HepG2 (cell line): ENCODE results near the gene COMMD7. TPM values are rescaled to one million over a fixed set of nuclear protein-coding genes. Genes with fewer than 3 reads are reported as not detected.

Experiments used
- ATAC-seq: fragments of 200-7000 bp; cut with Tn5 transposase; 3 replicates; pipeline ENCODE4 v1.9.1; 2020; ENCODE audit warnings: mild to moderate bottlenecking, moderate library complexity
- BruUV-seq: library from RNA; stranded (reverse); fragments of 400-500 nt; replicated peaks from 2 replicates; lab custom pipeline; 2021; lab: Mats Ljungman, UMichigan
- CTCF ChIA-PET: fragments of 300-600 bp; formaldehyde crosslinking; extraction: SDS; loops from one replicate; lab custom pipeline; 2021; ENCODE audit warnings: low total read pairs, inconsistent platforms, low intra/inter-chr PET ratio; lab: Yijun Ruan, JAX
- POLR2A ChIA-PET: fragments of 350-600 bp; sonication (Branson Sonifier 250); formaldehyde crosslinking; loops from one replicate; lab custom pipeline; 2020; ENCODE audit warnings: antibody characterized with exemption, inconsistent platforms; lab: Yijun Ruan, JAX
- DNase-seq: peaks from one replicate; pipeline ENCODE4 v3.0.0-alpha.2; 2015; ENCODE audit warnings: low spot score
- FAIRE-seq: peaks from 3 replicates; lab custom pipeline; 2011; peaks lifted over from hg19 to GRCh38; lab: Jason Lieb, UNC
- H2AFZ ChIP-seq: one replicate; pipeline ENCODE4 v1.6.1; 2011; ENCODE audit warnings: low read length, inconsistent platforms
- H3K27ac ChIP-seq: fragments of 300-600 bp; 3 replicates; pipeline ENCODE4 v1.8.0; 2011; ENCODE audit warnings: mixed run types, mild to moderate bottlenecking, mixed read lengths, low read length, inconsistent platforms; ENCODE audit not compliant: insufficient read depth; ENCODE audit errors: extremely low read length
- H3K27me3 ChIP-seq, 2 experiments: fragments of 200-600 bp in 1 of 2; 2 replicates in 1 of 2; 3 replicates in 1 of 2; pipeline versions ENCODE4 v1.6.0 to v1.8.0; 2011; ENCODE audit warnings: low read length in 2 of 2, mild to moderate bottlenecking in 2 of 2, moderate library complexity in 2 of 2, inconsistent platforms in 1 of 2; ENCODE audit not compliant: insufficient read depth in 2 of 2, control insufficient read depth in 1 of 2
- H3K36me3 ChIP-seq, 2 experiments: fragments of 200-600 bp in 1 of 2; replicated peaks in 1 of 2; 2 replicates in 1 of 2; 3 replicates in 1 of 2; pipeline versions ENCODE4 v1.5.1 to v1.8.0; 2011; ENCODE audit warnings: low read length in 2 of 2, inconsistent platforms in 1 of 2; ENCODE audit not compliant: insufficient read depth in 2 of 2, control insufficient read depth in 1 of 2
- H3K4me1 ChIP-seq: 2 replicates; pipeline ENCODE4 v1.5.1; 2012; ENCODE audit warnings: low read length, inconsistent platforms; ENCODE audit not compliant: insufficient read depth
- H3K4me2 ChIP-seq: 2 replicates; pipeline ENCODE4 v1.6.0; 2011; ENCODE audit warnings: low read depth, low read length, inconsistent platforms
- H3K4me3 ChIP-seq, 3 experiments: fragments of 200-600 bp in 1 of 3; sonication (generic), shearing (Covaris generic) in 1 of 3; replicated peaks in 1 of 3; 2 replicates each; pipeline ENCODE4 v1.5.1; 2011 to 2016; ENCODE audit warnings: low read length in 3 of 3, inconsistent platforms in 2 of 3, low read depth in 2 of 3, mild to moderate bottlenecking in 2 of 3, control low read depth in 1 of 3, mixed read lengths in 1 of 3; ENCODE audit not compliant: insufficient read depth in 1 of 3
- H3K79me2 ChIP-seq: one replicate; pipeline ENCODE4 v1.6.1; 2011; ENCODE audit warnings: low read length, inconsistent platforms; ENCODE audit not compliant: insufficient read depth
- H3K9ac ChIP-seq: 2 replicates; pipeline ENCODE4 v1.6.0; 2011; ENCODE audit warnings: mild to moderate bottlenecking, low read depth, low read length, inconsistent platforms; ENCODE audit not compliant: insufficient read depth
- H3K9me3 ChIP-seq: 2 replicates; pipeline ENCODE4 v1.5.1; 2012; ENCODE audit warnings: mild to moderate bottlenecking, low read length
- H4K20me1 ChIP-seq: 2 replicates; pipeline ENCODE4 v1.6.0; 2011; ENCODE audit warnings: inconsistent platforms, mild to moderate bottlenecking, low read length, moderate library complexity; ENCODE audit not compliant: insufficient read depth
- ARID3A ChIP-seq: IDR thresholded peaks from 2 replicates; pipeline ENCODE4 v1.6.1; 2012; ENCODE audit warnings: low read depth, low read length, improper control_type of control experiment
- FOXA3 ChIP-seq: IDR thresholded peaks from 2 replicates; pipeline ENCODE4 v1.6.1; 2016; ENCODE audit warnings: missing genetic modification reagents, missing compliant biosample characterization
- HNF4A ChIP-seq: sonication (generic); formaldehyde crosslinking; IDR thresholded peaks from 2 replicates; pipeline ENCODE4 v1.4.0; 2020; ENCODE audit warnings: missing genetic modification reagents
- NPAS2 ChIP-seq: sonication (generic); formaldehyde crosslinking; IDR thresholded peaks from 2 replicates; pipeline ENCODE4 v1.8.0; 2022; ENCODE audit warnings: mild to moderate bottlenecking, missing genetic modification reagents, borderline replicate concordance
- PAXIP1 ChIP-seq: sonication (generic); formaldehyde crosslinking; conservative IDR thresholded peaks from 2 replicates; pipeline ENCODE4 v1.4.0; 2020; ENCODE audit warnings: mild to moderate bottlenecking, missing genetic modification reagents, moderate library complexity
- SOX6 ChIP-seq, 2 experiments: fragments of 450-650 bp in 1 of 2; sonication (generic) in 1 of 2; formaldehyde crosslinking in 1 of 2; IDR thresholded peaks; 2 replicates each; pipeline versions ENCODE4 v1.4.0 to v1.6.1; 2017 to 2020; ENCODE audit warnings: antibody characterized with exemption in 1 of 2, mild to moderate bottlenecking in 1 of 2, missing genetic modification reagents in 1 of 2
- ZFX ChIP-seq: sonication (generic); formaldehyde crosslinking; IDR thresholded peaks from 2 replicates; pipeline ENCODE4 v1.4.0; 2020; ENCODE audit warnings: mild to moderate bottlenecking, low read depth, missing genetic modification reagents, moderate library complexity
- ZNF12 ChIP-seq: sonication (generic); formaldehyde crosslinking; IDR thresholded peaks from 2 replicates; pipeline ENCODE4 v1.5.0; 2020; ENCODE audit warnings: missing genetic modification reagents
- ZNF761 ChIP-seq: sonication (generic); formaldehyde crosslinking; conservative IDR thresholded peaks from 2 replicates; pipeline ENCODE4 v1.4.0; 2020; ENCODE audit warnings: mild to moderate bottlenecking, missing genetic modification reagents
- ZSCAN29 ChIP-seq: sonication (generic); formaldehyde crosslinking; conservative IDR thresholded peaks from 2 replicates; pipeline ENCODE4 v1.4.0; 2020; ENCODE audit warnings: mild to moderate bottlenecking, missing genetic modification reagents
- WGBS: methylation state at CpG from one replicate; pipeline ENCODE4 v1.1.6; 2017; ENCODE audit warnings: low lambda C conversion rate; 5-methylcytosine and 5-hydroxymethylcytosine counted together
- in situ Hi-C: cut with HindIII; loops from 2 replicates; pipeline ENCODE4 v1.10.0; 2017; ENCODE audit warnings: low pct_unique_long_range_greater_than_20kb; ENCODE audit not compliant: extremely low pct_ligation_motif_present
- intact Hi-C: fragments of 100-400 bp; cut with micrococcal nuclease; formaldehyde crosslinking; loops from one replicate; pipeline ENCODE4 v1.10.0; 2022; ENCODE audit not compliant: unreplicated experiment
- polyA plus RNA-seq, 8 experiments: library from polyadenylated mRNA; depleted of rRNA in 3 of 8; stranded (reverse) in 7 of 8; unstranded in 1 of 8; fragments of >200 nt; fragmentation: Illumina TruSeq in 4 of 8; extraction: Trizol in 4 of 8; gene quantifications; 2 replicates each; pipeline versions ENCODE4 v1.2.1 to v1.2.3, GENCODE V29; 2011 to 2016; ENCODE audit warnings: low read depth in 4 of 8, missing spikeins in 1 of 8, mixed read lengths in 1 of 8; ENCODE audit not compliant: insufficient read depth in 1 of 8
- total RNA-seq, 5 experiments: library from RNA; depleted of rRNA; stranded (reverse); fragments of >200 nt; fragmentation: Illumina TruSeq; extraction: Trizol; gene quantifications; 2 replicates each; pipeline ENCODE4 v1.2.3, GENCODE V29; 2016; ENCODE audit warnings: low read depth in 1 of 5
- TF ChIP-seq, protein P1 (sequence below): sonication (generic); formaldehyde crosslinking; IDR thresholded peaks from 2 replicates; pipeline ENCODE4 v1.4.0; 2020; ENCODE audit warnings: missing genetic modification reagents, borderline replicate concordance
- TF ChIP-seq, protein P2 (sequence below): IDR thresholded peaks from 2 replicates; pipeline ENCODE4 v1.6.1; 2012; ENCODE audit warnings: low read length, improper control_type of control experiment

Gene COMMD7
- total and polyA plus RNA-seq, 2 of the 13 experiments (the other 11 are each of a cell fraction or from before 2014, with no cell fraction given): 42.1 to 53.3 TPM

- intact Hi-C loops: loop anchor here (10.0 kb wide), 1 partner anchor 247 kb away; no protein-coding TSS in a partner anchor
- H3K36me3 ChIP-seq: no peaks in the 10 kb centered on the region
- H3K4me2 ChIP-seq: 0 out of 2 replicates have a peak overlapping the region, but pooled peaks have one; percentile 2
- ATAC-seq (peak; percentile 80), FAIRE-seq (peak; percentile 82), DNase-seq (peak; percentile 84)
- no peak overlapping the region for H3K4me3 ChIP-seq
- ChIA-PET CTCF (no interaction called here), POLR2A (no interaction called here)
- peaks cover 46% of the 10 kb centered on the region for H3K4me1 ChIP-seq
- BruUV-seq: no TSS peak
- WGBS: 43% methylated on average over 3 of the region's 3 CpGs
- H3K27ac ChIP-seq: peak overlapping the region; percentile 1
- no peak overlapping the region for H3K9ac ChIP-seq
- no peaks in the 10 kb centered on the region for H3K9me3 ChIP-seq
- in situ Hi-C loops: loop anchor here (25.0 kb wide), 1 partner anchor 260 kb away; no protein-coding TSS in a partner anchor
- no peaks in the 10 kb centered on the region for H3K27me3 ChIP-seq
- H4K20me1 ChIP-seq: no peaks in the 10 kb centered on the region
- H2AFZ ChIP-seq: no peak overlapping the region
- no peaks in the 10 kb centered on the region for H3K79me2 ChIP-seq
- no peak for TF ChIP-seq NPAS2 (CRISPR knock-in tag)
- peak; percentile 30; the same call in 1 of the 2 replicates for TF ChIP-seq FOXA3 (CRISPR knock-in tag)
- TF ChIP-seq ZNF761 (CRISPR knock-in tag): no peak
- peak; percentile 43; the same call in 1 of the 2 replicates for TF ChIP-seq ZFX (CRISPR knock-in tag)
- TF ChIP-seq ZSCAN29 (CRISPR knock-in tag): 0 out of 2 replicates have a peak, but pooled peaks have one; percentile 46
- TF ChIP-seq, protein P1, sequence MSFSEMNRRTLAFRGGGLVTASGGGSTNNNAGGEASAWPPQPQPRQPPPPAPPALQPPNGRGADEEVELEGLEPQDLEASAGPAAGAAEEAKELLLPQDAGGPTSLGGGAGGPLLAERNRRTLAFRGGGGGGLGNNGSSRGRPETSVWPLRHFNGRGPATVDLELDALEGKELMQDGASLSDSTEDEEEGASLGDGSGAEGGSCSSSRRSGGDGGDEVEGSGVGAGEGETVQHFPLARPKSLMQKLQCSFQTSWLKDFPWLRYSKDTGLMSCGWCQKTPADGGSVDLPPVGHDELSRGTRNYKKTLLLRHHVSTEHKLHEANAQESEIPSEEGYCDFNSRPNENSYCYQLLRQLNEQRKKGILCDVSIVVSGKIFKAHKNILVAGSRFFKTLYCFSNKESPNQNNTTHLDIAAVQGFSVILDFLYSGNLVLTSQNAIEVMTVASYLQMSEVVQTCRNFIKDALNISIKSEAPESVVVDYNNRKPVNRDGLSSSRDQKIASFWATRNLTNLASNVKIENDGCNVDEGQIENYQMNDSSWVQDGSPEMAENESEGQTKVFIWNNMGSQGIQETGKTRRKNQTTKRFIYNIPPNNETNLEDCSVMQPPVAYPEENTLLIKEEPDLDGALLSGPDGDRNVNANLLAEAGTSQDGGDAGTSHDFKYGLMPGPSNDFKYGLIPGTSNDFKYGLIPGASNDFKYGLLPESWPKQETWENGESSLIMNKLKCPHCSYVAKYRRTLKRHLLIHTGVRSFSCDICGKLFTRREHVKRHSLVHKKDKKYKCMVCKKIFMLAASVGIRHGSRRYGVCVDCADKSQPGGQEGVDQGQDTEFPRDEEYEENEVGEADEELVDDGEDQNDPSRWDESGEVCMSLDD: no peak
- TF ChIP-seq, protein P2, sequence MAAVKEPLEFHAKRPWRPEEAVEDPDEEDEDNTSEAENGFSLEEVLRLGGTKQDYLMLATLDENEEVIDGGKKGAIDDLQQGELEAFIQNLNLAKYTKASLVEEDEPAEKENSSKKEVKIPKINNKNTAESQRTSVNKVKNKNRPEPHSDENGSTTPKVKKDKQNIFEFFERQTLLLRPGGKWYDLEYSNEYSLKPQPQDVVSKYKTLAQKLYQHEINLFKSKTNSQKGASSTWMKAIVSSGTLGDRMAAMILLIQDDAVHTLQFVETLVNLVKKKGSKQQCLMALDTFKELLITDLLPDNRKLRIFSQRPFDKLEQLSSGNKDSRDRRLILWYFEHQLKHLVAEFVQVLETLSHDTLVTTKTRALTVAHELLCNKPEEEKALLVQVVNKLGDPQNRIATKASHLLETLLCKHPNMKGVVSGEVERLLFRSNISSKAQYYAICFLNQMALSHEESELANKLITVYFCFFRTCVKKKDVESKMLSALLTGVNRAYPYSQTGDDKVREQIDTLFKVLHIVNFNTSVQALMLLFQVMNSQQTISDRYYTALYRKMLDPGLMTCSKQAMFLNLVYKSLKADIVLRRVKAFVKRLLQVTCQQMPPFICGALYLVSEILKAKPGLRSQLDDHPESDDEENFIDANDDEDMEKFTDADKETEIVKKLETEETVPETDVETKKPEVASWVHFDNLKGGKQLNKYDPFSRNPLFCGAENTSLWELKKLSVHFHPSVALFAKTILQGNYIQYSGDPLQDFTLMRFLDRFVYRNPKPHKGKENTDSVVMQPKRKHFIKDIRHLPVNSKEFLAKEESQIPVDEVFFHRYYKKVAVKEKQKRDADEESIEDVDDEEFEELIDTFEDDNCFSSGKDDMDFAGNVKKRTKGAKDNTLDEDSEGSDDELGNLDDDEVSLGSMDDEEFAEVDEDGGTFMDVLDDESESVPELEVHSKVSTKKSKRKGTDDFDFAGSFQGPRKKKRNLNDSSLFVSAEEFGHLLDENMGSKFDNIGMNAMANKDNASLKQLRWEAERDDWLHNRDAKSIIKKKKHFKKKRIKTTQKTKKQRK: no peak
- TF ChIP-seq SOX6 (IDR thresholded peaks at IDR 0.05): no peak
- peak; percentile 85 for TF ChIP-seq SOX6 (CRISPR knock-in tag; IDR thresholded peaks at IDR 0.05)
- peak; percentile 33; the same call in 1 of the 2 replicates for TF ChIP-seq ARID3A
- TF ChIP-seq ZNF12 (CRISPR knock-in tag): peak; percentile 76
- TF ChIP-seq PAXIP1 (CRISPR knock-in tag): peak; percentile 46; the same call in 1 of the 2 replicates
- peak; percentile 68 for TF ChIP-seq HNF4A (CRISPR knock-in tag)
Observed at GRCh38 chr20:32772046-32772445, 28.8 kb upstream of the COMMD7 start.
